WTC11 (cell line): ENCODE measurements around the gene OPCML. TPM values are rescaled to one million over a fixed set of nuclear protein-coding genes. Genes with fewer than 3 reads are reported as not detected.

Experiments
- ATAC-seq: fragments of 200-7000 bp; cut with Tn5 transposase; 2 replicates; pipeline ENCODE4 v1.10.0; 2021; ENCODE audit warnings: mild to moderate bottlenecking, moderate library complexity
- CTCF ChIA-PET: fragments of 300-600 bp; sonication (Branson Sonifier 250); formaldehyde crosslinking; loops from one replicate; lab custom pipeline; 2021; ENCODE audit warnings: antibody characterized with exemption; lab: Charles Lee
- POLR2A ChIA-PET: fragments of 350-600 bp; sonication (Branson Sonifier 250); formaldehyde crosslinking; loops from one replicate; lab custom pipeline; 2021; ENCODE audit warnings: antibody characterized with exemption; lab: Charles Lee
- DNase-seq: peaks from one replicate; pipeline ENCODE4 v3.0.0; 2021; ENCODE audit warnings: low spot score
- H3K27ac Mint-ChIP-seq: 2 replicates; pipeline ENCODE4 v1.8.0; 2021; ENCODE audit warnings: mixed read lengths
- H3K27me3 Mint-ChIP-seq: 2 replicates; pipeline ENCODE4 v1.8.0; 2021; ENCODE audit warnings: low read depth, mild to moderate bottlenecking, moderate library complexity, mixed read lengths
- H3K36me3 Mint-ChIP-seq: 2 replicates; pipeline ENCODE4 v1.8.0; 2021; ENCODE audit warnings: mixed read lengths
- H3K4me1 Mint-ChIP-seq: 2 replicates; pipeline ENCODE4 v1.8.0; 2022; ENCODE audit warnings: mixed read lengths
- H3K4me3 Mint-ChIP-seq: 2 replicates; pipeline ENCODE4 v1.8.0; 2021; ENCODE audit warnings: mild to moderate bottlenecking, moderate library complexity, mixed read lengths
- H3K9me3 Mint-ChIP-seq: 2 replicates; pipeline ENCODE4 v1.8.0; 2021; ENCODE audit warnings: mixed read lengths
- ATF2 ChIP-seq: sonication (generic); formaldehyde crosslinking; IDR thresholded peaks from 2 replicates; pipeline ENCODE4 v1.8.1; 2022; ENCODE audit warnings: low read depth, missing genetic modification reagents, borderline replicate concordance
- ATF6 ChIP-seq: sonication (generic); formaldehyde crosslinking; IDR thresholded peaks from 2 replicates; pipeline ENCODE4 v1.8.1; 2023; ENCODE audit warnings: mild to moderate bottlenecking, missing genetic modification reagents
- HMGXB4 ChIP-seq: sonication (generic); formaldehyde crosslinking; IDR thresholded peaks from 2 replicates; pipeline ENCODE4 v1.8.1; 2023; ENCODE audit warnings: mild to moderate bottlenecking, moderate library complexity, missing genetic modification reagents
- NFE2L1 ChIP-seq: sonication (generic); formaldehyde crosslinking; IDR thresholded peaks from 2 replicates; pipeline ENCODE4 v1.8.1; 2023; ENCODE audit warnings: missing genetic modification reagents
- NFYB ChIP-seq: sonication (generic); formaldehyde crosslinking; conservative IDR thresholded peaks from 2 replicates; pipeline ENCODE4 v1.8.0; 2022; ENCODE audit warnings: low read depth, missing genetic modification reagents
- OVOL2 ChIP-seq: fragments of 250-450 bp; sonication (Bioruptor Pico); IDR thresholded peaks from 2 replicates; pipeline ENCODE4 v1.9.0; 2021; ENCODE audit warnings: mild to moderate bottlenecking, borderline replicate concordance
- PREB ChIP-seq: sonication (generic); formaldehyde crosslinking; IDR thresholded peaks from 2 replicates; pipeline ENCODE4 v1.8.1; 2022; ENCODE audit warnings: mild to moderate bottlenecking, missing genetic modification reagents, moderate library complexity, borderline replicate concordance
- SOX15 ChIP-seq: fragments of 250-450 bp; sonication (Bioruptor Pico); IDR thresholded peaks from 2 replicates; pipeline ENCODE4 v1.9.0; 2021; ENCODE audit warnings: mild to moderate bottlenecking
- ZNF232 ChIP-seq: sonication (generic); formaldehyde crosslinking; IDR thresholded peaks from 2 replicates; pipeline ENCODE4 v1.8.0; 2022; ENCODE audit warnings: mild to moderate bottlenecking, missing genetic modification reagents
- ZNF396 ChIP-seq: fragments of 250-450 bp; sonication (Bioruptor Pico); IDR thresholded peaks from 2 replicates; pipeline ENCODE4 v1.8.0; 2021; ENCODE audit warnings: mild to moderate bottlenecking, moderate library complexity, borderline replicate concordance
- ZNF512 ChIP-seq: sonication (generic); formaldehyde crosslinking; IDR thresholded peaks from 2 replicates; pipeline ENCODE4 v1.8.1; 2022; ENCODE audit warnings: missing genetic modification reagents, borderline replicate concordance
- ZNF671 ChIP-seq: fragments of 250-450 bp; sonication (Bioruptor Pico); IDR thresholded peaks from 2 replicates; pipeline ENCODE4 v1.8.0; 2021; ENCODE audit warnings: mild to moderate bottlenecking
- ZSCAN18 ChIP-seq: fragments of 250-450 bp; sonication (Bioruptor Pico); IDR thresholded peaks from 2 replicates; pipeline ENCODE4 v2.1.2; 2022; ENCODE audit warnings: mild to moderate bottlenecking, moderate library complexity
- total RNA-seq: library from RNA; stranded (reverse); gene quantifications from 3 replicates; pipeline ENCODE4 v1.2.3, GENCODE V29; 2021

The OPCML gene
- total RNA-seq, 1 experiment from 2014 or later, result 1.5 TPM

GRCh38 chr11:133123366-133123765, 408.9 kb downstream of the OPCML start (continued):
- TF ChIP-seq ATF2 (CRISPR knock-in tag), result no peak
- no peak for TF ChIP-seq ZNF512
- TF ChIP-seq ZNF232 (CRISPR knock-in tag), result no peak
- no peak for TF ChIP-seq ZSCAN18 (CRISPR knock-in tag)
- TF ChIP-seq NFYB (CRISPR knock-in tag), result no peak

- ATAC-seq, result no peak
- Mint-ChIP-seq H3K4me3 (no peak overlapping the region), H3K9me3 (no peaks in the 10 kb centered on the region), H3K36me3 (no peaks in the 10 kb centered on the region), H3K27me3 (no peaks in the 10 kb centered on the region; the same call in 1 of the 2 replicates), H3K27ac (no peak overlapping the region), H3K4me1 (peaks cover 14% of the 10 kb centered on the region)
- TF ChIP-seq ATF6 (CRISPR knock-in tag) (no peak), NFE2L1 (CRISPR knock-in tag) (0 out of 2 replicates have a peak, but pooled peaks have one; percentile 21)
- no peak for DNase-seq
- CTCF ChIA-PET, result interaction anchor here (4.2 kb wide), 1 partner anchor 12 kb away, joined by 24 read pairs; no protein-coding TSS in a partner anchor
- POLR2A ChIA-PET, result no interaction called here
Observed at GRCh38 chr11:133122256-133122655, 410.0 kb downstream of the OPCML start.

- ChIA-PET POLR2A (no interaction called here), CTCF (interaction anchor here (1.1 to 1.2 kb wide), 3 partner anchors 10 to 457 kb away, joined by 3 to 4 read pairs (median 3); no protein-coding TSS in a partner anchor)
- H3K36me3 Mint-ChIP-seq, result no peaks in the 10 kb centered on the region
- ATAC-seq, result no peak
- H3K9me3 Mint-ChIP-seq, result no peaks in the 10 kb centered on the region
- no peak overlapping the region for H3K27ac Mint-ChIP-seq
- peaks cover 14% of the 10 kb centered on the region for H3K4me1 Mint-ChIP-seq
- DNase-seq, result no peak
- no peaks in the 10 kb centered on the region; the same call in 1 of the 2 replicates for H3K27me3 Mint-ChIP-seq
- TF ChIP-seq SOX15 (CRISPR knock-in tag) (no peak), HMGXB4 (CRISPR knock-in tag) (no peak), OVOL2 (CRISPR knock-in tag) (no peak), ZNF396 (CRISPR knock-in tag) (no peak), ZNF671 (no peak), PREB (CRISPR knock-in tag) (no peak)
- TF ChIP-seq, all 79 proteins: peak for 0
- H3K4me3 Mint-ChIP-seq, result no peak overlapping the region
Observed at GRCh38 chr11:133118563-133119268, 413.6 kb downstream of the OPCML start.
